Stimulated activated CD8-positive, alpha-beta memory T cell treated with anti-CD3 and anti-CD28 coated beads, Interleukin-7, amount 100 ng/mL, for 48 hours (primary cell): ENCODE data around the gene WASHC3.

Experiments
- DNase-seq, 2 donors: peaks; one replicate each; pipeline ENCODE4 v3.0.0-alpha.2; 2020; ENCODE audit warnings: low read depth in 1 of 2; ENCODE audit errors: extremely low read depth in 1 of 2

WASHC3 gene

DNA sequence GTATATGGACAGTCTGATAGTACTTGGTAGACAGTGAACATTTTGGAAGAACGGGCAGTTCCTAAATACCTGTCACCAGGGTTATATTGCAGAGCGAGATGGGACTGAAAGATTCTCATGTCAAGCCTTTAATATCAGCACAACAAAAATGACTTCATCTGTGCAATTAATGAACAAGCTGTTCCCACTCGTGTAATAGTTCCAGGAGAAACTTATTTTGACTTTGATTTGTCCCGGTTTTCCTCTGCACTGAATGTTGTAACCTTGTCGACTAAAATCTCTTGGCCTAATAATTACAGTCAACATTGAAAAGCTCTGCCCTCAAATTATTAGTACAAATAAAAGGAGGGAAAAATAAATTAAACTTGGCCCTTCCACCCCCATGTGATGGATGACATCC lies 79.5 kb downstream of the WASHC3 start:
- no peak for DNase-seq

DNA sequence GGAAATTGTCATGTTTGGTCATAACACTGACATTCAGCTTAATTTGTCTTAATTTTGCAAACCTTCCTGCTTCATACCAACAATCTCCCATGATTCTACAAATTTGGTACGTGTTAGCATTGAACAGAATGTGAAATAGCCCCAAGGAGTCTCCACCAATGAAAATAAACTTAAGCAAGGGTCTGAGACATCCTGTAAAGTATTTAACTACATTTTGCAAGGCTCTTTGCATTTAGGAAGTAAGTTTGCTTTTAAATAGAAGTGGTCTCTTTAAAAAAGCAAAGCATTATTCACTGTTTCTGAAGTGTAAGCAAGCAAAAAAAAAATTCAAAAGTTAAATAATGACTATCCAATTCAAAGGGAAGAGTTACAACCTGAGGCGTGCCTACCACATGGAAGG lies 79.9 kb downstream of the WASHC3 start:
- DNase-seq = no peak

GRCh38 chr12:101968770-101969169 lies 93.0 kb downstream of the WASHC3 start:
- no peak for DNase-seq

DNA sequence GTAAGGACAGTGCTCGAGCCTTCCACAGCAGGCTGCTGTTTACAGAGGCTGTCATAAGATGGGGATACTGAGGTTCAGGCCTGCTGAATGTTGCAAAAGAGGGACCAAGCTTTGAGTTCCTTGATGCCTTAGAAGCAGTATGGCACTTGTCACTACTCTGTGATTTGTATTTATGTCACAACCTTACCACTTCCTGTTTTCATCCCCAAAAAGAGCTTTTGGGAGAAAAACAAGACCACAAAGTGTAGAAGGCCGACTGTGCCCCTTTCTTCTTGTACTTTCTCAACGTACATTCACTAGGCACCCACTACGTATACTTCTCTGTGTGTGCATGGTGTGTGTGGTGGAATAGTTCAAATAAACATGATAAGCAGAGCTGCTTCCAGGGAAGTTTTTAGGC lies 94.3 kb downstream of the WASHC3 start:
- DNase-seq = no peak

DNA sequence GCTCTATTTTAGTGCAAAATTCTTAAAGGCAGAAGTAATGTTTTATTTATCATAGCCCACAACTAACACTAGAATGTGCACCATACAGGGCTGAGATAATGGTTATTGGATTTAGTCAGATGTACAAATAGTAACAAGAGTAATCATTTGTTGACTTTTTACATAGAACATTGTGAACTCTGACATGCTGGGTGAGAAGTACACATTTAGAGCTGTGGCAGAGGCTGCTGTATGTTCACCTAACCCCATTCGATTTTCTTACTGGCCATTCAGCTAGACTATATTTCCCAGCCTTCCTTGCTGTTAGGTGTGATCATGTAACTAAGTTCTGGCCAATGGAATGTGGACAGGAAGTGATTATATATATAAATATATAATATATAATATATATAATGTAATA lies 95.3 kb downstream of the WASHC3 start:
- DNase-seq = no peak

GRCh38 chr12:101963697-101964096 lies 98.1 kb downstream of the WASHC3 start:
- DNase-seq = no peak
